Smooth muscle cell of the brain vasculature (primary cell): Measurements from ENCODE around the gene RANBP10.

Experiments
- DNase-seq: peaks from one replicate; pipeline ENCODE4 v3.0.0-alpha.2; 2012; ENCODE audit warnings: low read depth, low spot score

The RANBP10 gene

DNA sequence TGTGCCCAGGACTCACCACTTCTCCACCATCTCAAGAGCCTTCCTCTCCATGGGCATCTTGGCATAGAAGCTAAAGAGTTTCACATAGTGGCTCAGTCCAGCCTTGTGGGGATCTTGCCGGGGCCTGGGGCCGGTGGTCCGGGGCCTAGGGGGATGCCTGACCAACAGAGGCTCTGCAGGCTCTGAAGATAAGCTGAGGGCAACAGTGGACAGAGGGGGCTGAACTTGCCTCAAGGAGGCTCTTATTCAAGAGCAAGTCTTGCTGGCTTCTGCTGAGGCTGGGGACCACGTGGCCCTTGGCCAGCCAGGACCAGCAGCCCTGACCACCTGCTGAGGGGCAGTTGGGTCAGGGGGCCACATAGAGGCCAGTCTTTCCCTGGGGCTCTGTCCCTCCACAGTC, 22.3 kb upstream of the RANBP10 start:
- no peak for DNase-seq

DNA sequence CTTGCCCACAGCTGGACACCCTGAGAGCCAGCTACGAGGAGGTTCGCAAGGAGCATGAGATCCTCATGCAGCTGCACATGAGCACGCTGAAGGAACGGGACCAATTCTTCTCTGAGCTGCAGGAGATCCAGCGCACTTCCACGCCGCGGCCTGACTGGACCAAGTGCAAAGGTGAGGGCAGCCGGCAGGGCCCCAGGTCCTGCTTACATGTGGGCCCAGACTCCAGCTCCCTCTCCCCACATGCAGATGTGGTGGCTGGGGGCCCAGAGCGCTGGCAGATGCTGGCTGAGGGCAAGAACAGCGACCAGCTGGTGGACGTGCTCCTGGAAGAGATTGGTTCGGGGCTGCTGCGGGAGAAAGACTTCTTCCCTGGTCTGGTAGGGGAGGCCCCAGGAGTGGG, 19.5 kb upstream of the RANBP10 start:
- no peak for DNase-seq

- no peak for DNase-seq
Observed at GRCh38 chr16:67825119-67825518, 18.8 kb upstream of the RANBP10 start.

DNA sequence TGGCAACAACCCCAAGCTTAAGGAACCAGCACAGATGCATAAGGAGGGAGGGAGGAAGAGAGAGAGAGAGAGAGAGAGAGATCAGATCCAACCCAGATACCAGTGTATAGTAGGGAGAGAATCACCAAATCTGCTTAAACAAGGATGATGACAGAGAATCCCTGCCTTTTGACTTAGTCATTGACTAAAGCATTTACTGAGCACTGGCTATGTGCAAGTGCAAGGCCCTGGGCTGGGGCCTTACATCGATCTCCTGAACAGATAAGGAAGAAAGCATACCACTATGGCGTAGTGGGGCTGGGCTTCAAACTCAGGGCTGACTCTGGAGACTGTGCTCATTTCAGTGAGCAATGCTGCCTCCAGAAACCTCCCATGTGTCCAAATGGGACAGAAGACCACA, 16.2 kb upstream of the RANBP10 start:
- DNase-seq, result no peak

GRCh38 chr16:67820608-67821259, 14.4 kb upstream of the RANBP10 start:
- no peak for DNase-seq

- no peak for DNase-seq
Observed at GRCh38 chr16:67814567-67814966, 8.2 kb upstream of the RANBP10 start.

GRCh38 chr16:67811899-67812298, 5.5 kb upstream of the RANBP10 start:
- no peak for DNase-seq

DNA sequence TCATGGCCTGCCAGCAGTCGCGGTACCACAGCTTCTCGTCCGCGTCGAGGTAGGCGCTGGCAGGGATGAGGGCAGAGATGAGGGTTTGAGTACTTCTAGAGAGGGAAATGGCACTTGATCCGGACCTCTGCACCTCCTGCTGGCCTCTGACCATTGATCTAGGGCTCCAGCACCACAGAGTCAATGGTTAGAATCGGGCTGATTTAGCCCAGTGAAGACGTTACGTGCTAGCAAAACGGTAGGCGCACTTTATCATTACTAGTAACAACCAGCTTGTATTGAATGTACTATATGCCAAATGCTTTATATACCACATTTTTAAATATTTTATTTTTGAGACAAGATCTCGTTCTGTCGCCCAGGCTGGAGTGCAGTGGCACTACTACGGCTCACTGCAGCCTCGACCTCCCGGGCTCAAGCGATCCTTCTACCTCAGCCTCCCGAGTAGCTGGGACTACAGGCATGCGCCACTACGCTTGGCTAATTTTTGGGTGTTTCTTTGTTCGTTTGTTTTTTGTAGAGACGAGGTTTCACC, 855 bp upstream of the RANBP10 start:
- DNase-seq, result no peak

GRCh38 chr16:67805718-67806427, 487 bp downstream of the RANBP10 start:
- no peak for DNase-seq

- no peak for DNase-seq
Observed at GRCh38 chr16:67804853-67805542, 1.4 kb downstream of the RANBP10 start.

DNA sequence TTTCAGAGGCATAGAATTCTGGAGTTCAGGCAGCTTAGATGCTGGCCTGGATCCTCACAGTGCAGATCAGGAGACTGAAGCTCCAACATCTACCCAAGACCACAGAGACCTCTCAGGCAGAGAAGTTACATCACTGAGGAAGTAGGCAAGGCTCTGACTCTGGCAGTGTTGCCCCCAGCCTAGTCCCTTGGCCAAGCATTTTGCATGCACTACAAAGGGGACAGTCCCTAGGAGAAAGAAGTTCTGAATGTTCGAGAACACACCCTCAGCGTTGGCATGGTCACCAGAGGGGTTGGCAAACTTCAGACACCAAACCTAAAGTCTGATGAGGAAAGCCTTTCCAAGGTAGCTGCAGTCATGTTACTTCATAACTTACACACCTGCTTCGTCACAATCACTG, 2.5 kb downstream of the RANBP10 start:
- no peak for DNase-seq

DNA sequence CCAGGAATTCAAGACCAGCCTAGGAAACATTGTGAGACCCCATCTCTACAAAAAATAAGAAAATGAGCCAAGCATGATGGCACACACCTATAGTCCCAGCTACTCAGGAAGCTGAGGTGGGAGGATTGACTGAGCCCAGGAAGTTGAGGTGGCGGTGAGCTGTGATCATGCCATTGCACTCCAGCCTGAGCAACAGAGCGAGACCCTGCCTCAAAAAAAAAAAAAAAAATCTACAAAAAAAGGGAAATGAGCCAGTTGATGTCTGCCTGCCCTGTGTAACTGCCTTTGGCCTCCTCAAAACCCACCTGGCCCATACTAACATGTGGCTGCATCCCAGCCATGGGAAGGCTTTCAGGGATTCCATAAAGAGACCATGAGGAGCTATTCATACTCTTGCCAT, 4.5 kb downstream of the RANBP10 start:
- DNase-seq, result no peak

DNA sequence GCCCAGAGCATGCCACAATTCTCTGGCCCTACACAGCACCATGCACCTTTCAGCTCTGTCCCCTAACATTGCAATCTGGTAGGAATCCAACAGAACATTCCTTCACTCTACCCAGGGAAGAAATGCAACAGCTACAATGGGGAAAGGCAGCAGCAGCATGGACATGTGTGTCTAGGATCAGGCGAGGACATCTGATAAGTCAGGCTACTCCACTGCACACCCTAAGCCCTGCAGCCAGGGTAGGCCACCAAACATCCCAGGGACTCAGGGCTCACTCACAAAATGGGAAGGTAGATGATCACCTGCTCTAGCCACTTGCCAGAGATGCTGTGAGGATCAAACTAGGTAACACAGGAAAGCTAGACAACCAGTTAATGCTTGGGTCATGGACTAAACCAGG, 5.1 kb downstream of the RANBP10 start:
- no peak for DNase-seq

DNA sequence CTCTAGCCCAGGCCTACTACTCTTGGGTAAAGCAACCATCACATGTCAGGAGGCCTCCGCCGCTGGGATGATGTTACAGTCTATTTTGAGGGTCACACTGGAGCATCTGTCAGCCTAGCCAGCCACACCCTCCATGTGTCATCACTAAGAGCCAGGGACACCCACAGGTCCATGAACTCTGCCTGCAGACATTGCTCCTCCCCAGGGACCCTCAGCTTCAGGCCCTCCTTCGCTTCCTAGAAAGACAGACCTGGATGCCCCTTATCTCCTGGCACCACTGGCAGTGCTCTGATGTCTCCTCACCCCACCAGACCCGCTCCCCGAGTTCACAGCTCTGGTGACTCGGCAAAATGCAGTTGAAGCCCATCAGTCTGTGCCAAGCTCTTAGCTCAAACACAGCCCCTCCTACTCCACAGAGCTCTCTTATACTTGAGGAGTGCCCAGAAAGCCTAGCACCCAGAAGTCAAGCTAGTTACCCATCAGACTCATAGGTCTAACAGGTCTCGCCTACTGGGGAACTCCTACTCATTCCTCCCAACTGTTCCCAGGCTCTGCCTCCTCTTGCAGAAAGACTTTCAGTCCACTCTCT, 5.9 kb downstream of the RANBP10 start:
- DNase-seq, result no peak

GRCh38 chr16:67796099-67796718, 10.2 kb downstream of the RANBP10 start:
- DNase-seq, result no peak

GRCh38 chr16:67790071-67790470, 16.3 kb downstream of the RANBP10 start:
- no peak for DNase-seq

DNA sequence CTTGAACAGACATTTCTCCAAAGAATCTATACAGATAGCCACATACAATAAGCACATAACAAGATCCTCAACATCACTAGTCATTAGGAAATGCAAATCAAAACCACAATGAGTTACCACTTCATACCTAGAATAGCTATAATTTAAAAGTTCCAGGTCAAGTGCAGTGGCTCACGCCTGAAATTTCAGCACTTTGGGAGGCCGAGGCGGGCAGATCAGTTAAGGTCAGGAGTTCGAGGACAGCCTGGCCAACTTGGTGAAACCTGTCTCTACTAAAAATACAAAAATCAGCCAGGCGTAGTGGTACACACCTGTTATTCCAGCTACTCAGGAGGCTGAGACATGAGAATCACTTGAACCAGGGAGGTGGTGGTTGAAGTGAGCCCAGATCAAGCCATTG, 19.9 kb downstream of the RANBP10 start:
- DNase-seq, result no peak

DNA sequence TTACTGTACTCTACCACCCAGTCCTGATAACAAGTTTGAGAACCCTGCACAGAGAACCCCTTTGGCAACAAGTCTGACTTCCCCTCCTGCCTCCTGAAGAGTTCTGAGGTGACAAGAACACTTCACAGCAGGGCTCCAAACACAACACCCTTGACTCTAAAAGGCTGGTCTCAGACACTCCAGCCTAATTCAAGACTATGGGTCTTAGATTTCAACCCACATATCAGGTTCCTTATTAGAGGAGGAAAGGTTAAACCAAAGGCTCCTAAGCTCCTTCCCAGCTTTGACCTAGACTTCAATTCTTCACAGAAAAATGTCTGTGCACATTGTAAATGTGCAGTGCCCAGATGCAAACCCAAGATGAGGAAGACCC, 23.0 kb downstream of the RANBP10 start:
- no peak for DNase-seq

GRCh38 chr16:67782567-67783352, 23.6 kb downstream of the RANBP10 start:
- no peak for DNase-seq

GRCh38 chr16:67781565-67781921, 24.8 kb downstream of the RANBP10 start:
- no peak for DNase-seq

DNA sequence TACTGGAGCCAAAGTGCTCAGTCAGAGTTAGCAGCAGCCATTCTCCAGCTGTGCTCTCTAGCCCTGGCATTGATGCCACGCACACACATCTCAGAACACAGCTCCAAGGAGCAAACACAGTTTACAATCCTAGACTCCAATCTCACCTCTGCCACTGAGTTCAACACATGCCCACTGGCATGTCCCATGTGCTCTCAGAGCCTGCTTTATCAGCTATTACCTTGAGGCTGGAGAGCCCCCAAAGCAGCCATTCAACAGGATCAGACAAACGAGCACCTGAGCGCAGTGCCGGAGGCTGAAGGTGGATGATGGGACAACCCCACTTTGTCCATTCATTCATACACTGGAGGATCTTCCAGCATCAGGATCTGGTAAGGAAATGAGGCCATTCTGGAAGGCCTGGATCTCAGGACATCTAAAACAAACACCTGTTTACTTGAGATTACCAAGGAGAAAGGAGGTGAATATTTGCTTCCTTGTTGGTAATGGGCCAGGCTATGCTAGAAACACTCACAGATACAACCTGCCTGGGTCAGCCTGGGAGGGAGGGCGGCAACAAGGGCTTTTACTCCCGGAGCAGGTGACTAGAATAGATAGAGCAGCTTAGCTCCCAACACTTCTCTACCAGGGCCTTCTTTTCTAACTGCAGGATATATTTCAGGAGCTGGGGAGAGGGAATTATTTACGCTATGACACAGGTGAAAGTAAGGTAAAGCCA, 25.4 kb downstream of the RANBP10 start:
- DNase-seq, result no peak
